HG03175 (cell line): ENCODE data around the gene AURKA.

Experiments
- ATAC-seq: cut with Tn5 transposase; IDR thresholded peaks from one replicate; pipeline ENCODE4 v1.9.1; 2021; ENCODE audit warnings: mild to moderate bottlenecking, moderate library complexity; ENCODE audit not compliant: unreplicated experiment

AURKA gene

GRCh38 chr20:56392132-56392880 is at the start of gene AURKA, which contains the start of gene CSTF1:
Gene AURKA (minus strand): TSS chr20:56392215. CDS start chr20:56388197, 4,018 bp downstream.
Gene CSTF1 (plus strand): TSS chr20:56392645. CDS start chr20:56395553, 2,908 bp downstream.
- peak; percentile 89 for ATAC-seq

- ATAC-seq = no peak
Observed at GRCh38 chr20:56440346-56441007, 48.5 kb upstream of the AURKA start.

- no peak for ATAC-seq
Observed at GRCh38 chr20:56439771-56440291, 47.8 kb upstream of the AURKA start.

GRCh38 chr20:56438284-56438683 is 46.3 kb upstream of the AURKA start:
- no peak for ATAC-seq

GRCh38 chr20:56437196-56437960 is 45.4 kb upstream of the AURKA start:
- ATAC-seq = no peak

GRCh38 chr20:56433880-56434255 is 41.9 kb upstream of the AURKA start:
- no peak for ATAC-seq

- ATAC-seq = no peak
Observed at GRCh38 chr20:56433221-56433879, 41.3 kb upstream of the AURKA start.

GRCh38 chr20:56431471-56431870 is 39.5 kb upstream of the AURKA start:
- no peak for ATAC-seq

GRCh38 chr20:56430957-56431356 is 38.9 kb upstream of the AURKA start:
- ATAC-seq = no peak

GRCh38 chr20:56430461-56430860 is 38.4 kb upstream of the AURKA start:
- ATAC-seq = no peak

GRCh38 chr20:56429941-56430340 is 37.9 kb upstream of the AURKA start:
- no peak for ATAC-seq

- ATAC-seq = no peak
Observed at GRCh38 chr20:56429502-56429901, 37.5 kb upstream of the AURKA start.

- no peak for ATAC-seq
Observed at GRCh38 chr20:56428881-56429280, 36.9 kb upstream of the AURKA start.

- no peak for ATAC-seq
Observed at GRCh38 chr20:56428410-56428809, 36.4 kb upstream of the AURKA start.

- ATAC-seq = no peak
Observed at GRCh38 chr20:56427797-56428196, 35.8 kb upstream of the AURKA start.

GRCh38 chr20:56426926-56427325 is 34.9 kb upstream of the AURKA start:
- ATAC-seq = no peak

- ATAC-seq = no peak
Observed at GRCh38 chr20:56426026-56426425, 34.0 kb upstream of the AURKA start.

GRCh38 chr20:56424931-56425330 is 32.9 kb upstream of the AURKA start:
- no peak for ATAC-seq

- ATAC-seq = no peak
Observed at GRCh38 chr20:56423886-56424285, 31.9 kb upstream of the AURKA start.

GRCh38 chr20:56423211-56423610 is 31.2 kb upstream of the AURKA start:
- ATAC-seq = no peak

GRCh38 chr20:56422824-56423189 is 30.8 kb upstream of the AURKA start:
- ATAC-seq = no peak
